ENCODE data around the gene RAPGEF2.
A peak's percentile ranks its signal among the peaks of the same experiment; 100 is the strongest.
"Not testable (repeated sequence)": the region's sequence is repeated elsewhere in the genome, so short reads cannot be mapped to it uniquely, and the experiment has no call there.

The RAPGEF2 gene

GRCh38 chr4:159283696-159284095 is 180.8 kb downstream of the RAPGEF2 start:
- no peak for FAIRE-seq

- FAIRE-seq: no peak
These were observed 181.2 kb downstream of the RAPGEF2 start for GRCh38 chr4:159284113-159284512.

GRCh38 chr4:159284733-159285132 is 181.9 kb downstream of the RAPGEF2 start:
- FAIRE-seq: no peak

- FAIRE-seq: no peak
These were observed 184.9 kb downstream of the RAPGEF2 start for GRCh38 chr4:159287767-159288166.

- FAIRE-seq: no peak
These were observed 186.8 kb downstream of the RAPGEF2 start for GRCh38 chr4:159289682-159290081.

- FAIRE-seq: no peak
These were observed 187.6 kb downstream of the RAPGEF2 start for GRCh38 chr4:159290321-159291030.

- no peak for FAIRE-seq
These were observed 188.3 kb downstream of the RAPGEF2 start for GRCh38 chr4:159291176-159291575.

GRCh38 chr4:159292137-159292896 is 189.4 kb downstream of the RAPGEF2 start:
- no peak for FAIRE-seq

GRCh38 chr4:159293811-159294515 is 191.1 kb downstream of the RAPGEF2 start:
- no peak for FAIRE-seq

- FAIRE-seq: no peak
These were observed 193.2 kb downstream of the RAPGEF2 start for GRCh38 chr4:159296061-159296460.

- FAIRE-seq: no peak
These were observed 194.2 kb downstream of the RAPGEF2 start for GRCh38 chr4:159297091-159297490.

- no peak for FAIRE-seq
These were observed 195.6 kb downstream of the RAPGEF2 start for GRCh38 chr4:159298502-159298901.

- peak; percentile 34 for FAIRE-seq
These were observed 200.6 kb downstream of the RAPGEF2 start for GRCh38 chr4:159303435-159303834.

GRCh38 chr4:159305129-159305528 is 202.2 kb downstream of the RAPGEF2 start:
- FAIRE-seq: no peak

GRCh38 chr4:159307929-159308328 is 205.1 kb downstream of the RAPGEF2 start:
- no peak for FAIRE-seq

GRCh38 chr4:159308566-159309340 is 205.9 kb downstream of the RAPGEF2 start:
- FAIRE-seq: no peak

- no peak for FAIRE-seq
These were observed 209.4 kb downstream of the RAPGEF2 start for GRCh38 chr4:159312236-159312635.

- not testable (repeated sequence) for FAIRE-seq
These were observed 213.0 kb downstream of the RAPGEF2 start for GRCh38 chr4:159315879-159316278.

- FAIRE-seq: no peak
These were observed 214.3 kb downstream of the RAPGEF2 start for GRCh38 chr4:159317203-159317602.

GRCh38 chr4:159319027-159319426 is 216.1 kb downstream of the RAPGEF2 start:
- no peak for FAIRE-seq

GRCh38 chr4:159326480-159326879 is 223.6 kb downstream of the RAPGEF2 start:
- no peak for FAIRE-seq

- FAIRE-seq: no peak
These were observed 225.9 kb downstream of the RAPGEF2 start for GRCh38 chr4:159328766-159329165.

GRCh38 chr4:159334461-159334860 is 231.6 kb downstream of the RAPGEF2 start:
- FAIRE-seq: no peak
